GM21360 (cell line): ENCODE data around the gene ARMC2.
"Not testable (repeated sequence)": the region's sequence is repeated elsewhere in the genome, so short reads cannot be mapped to it uniquely, and the experiment has no call there.

Experiments
- ATAC-seq: cut with Tn5 transposase; IDR thresholded peaks from one replicate; pipeline ENCODE4 v1.9.1; 2021; ENCODE audit warnings: mild to moderate bottlenecking, moderate library complexity; ENCODE audit not compliant: unreplicated experiment

The ARMC2 gene

DNA sequence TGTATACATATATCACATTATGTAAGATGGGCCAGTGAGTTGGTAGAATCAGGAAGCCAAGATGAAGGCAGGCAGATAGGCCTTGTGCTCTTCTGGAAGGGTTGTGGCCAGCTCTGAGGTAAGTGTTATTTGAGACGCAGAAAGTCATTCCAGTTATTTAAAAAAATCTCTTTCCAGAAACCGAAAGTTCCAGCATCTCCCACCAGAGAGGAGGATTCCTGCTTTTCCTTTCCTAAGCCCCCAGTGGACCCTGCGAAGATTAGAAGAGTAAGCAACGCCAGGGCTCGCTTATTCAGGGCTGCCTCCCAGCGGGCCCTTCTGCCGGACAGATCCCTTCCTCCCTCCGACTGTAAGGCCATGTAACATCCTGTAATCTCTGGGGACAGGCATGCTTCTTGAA, 20.4 kb downstream of the ARMC2 start:
- ATAC-seq, result no peak

- no peak for ATAC-seq
Measured at GRCh38 chr6:108869876-108870275, 21.7 kb downstream of the ARMC2 start.

- no peak for ATAC-seq
Measured at GRCh38 chr6:108870357-108870756, 22.1 kb downstream of the ARMC2 start.

- ATAC-seq, result no peak
Measured at GRCh38 chr6:108872141-108872557, 23.9 kb downstream of the ARMC2 start.

DNA sequence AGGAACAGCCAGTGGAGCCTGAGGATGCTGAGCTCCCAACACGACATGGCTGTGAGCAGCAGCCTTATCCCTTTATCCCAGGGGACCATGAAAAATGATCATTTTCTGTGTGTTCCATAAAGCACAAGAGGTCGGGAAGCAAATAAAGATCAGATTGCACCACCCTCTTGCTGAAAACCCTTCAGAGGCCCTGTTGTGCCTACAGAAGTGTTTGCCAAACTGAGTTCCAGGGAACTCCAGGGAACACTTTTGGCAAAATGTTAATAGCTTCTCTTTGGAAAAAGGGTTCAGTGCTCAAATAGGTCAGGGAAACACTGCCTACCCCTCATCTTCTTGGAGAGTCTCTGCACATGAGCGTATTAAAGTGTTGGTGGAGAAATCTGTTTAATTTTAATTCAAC, 24.4 kb downstream of the ARMC2 start:
- ATAC-seq, result no peak

DNA sequence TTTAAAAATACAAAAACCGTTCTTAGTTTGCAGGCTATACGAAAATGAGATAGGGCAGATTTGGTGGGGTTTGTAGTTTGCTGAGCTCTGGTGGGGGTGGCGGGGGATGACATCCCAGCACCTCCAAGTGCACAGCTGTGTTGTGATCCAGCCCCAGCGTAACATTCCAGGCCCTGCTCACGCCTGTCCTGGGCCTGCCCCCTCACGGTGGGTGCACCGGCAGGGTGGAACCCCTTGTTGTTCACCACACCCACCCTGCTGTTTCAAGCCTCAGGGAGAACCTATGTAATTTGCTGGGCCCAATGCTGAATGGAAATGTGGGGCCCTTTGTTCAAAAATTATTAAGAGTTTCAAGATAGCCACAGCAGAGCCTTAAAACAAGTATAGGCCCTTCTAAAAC, 25.0 kb downstream of the ARMC2 start:
- no peak for ATAC-seq

GRCh38 chr6:108873971-108874370, 25.7 kb downstream of the ARMC2 start:
- no peak for ATAC-seq

DNA sequence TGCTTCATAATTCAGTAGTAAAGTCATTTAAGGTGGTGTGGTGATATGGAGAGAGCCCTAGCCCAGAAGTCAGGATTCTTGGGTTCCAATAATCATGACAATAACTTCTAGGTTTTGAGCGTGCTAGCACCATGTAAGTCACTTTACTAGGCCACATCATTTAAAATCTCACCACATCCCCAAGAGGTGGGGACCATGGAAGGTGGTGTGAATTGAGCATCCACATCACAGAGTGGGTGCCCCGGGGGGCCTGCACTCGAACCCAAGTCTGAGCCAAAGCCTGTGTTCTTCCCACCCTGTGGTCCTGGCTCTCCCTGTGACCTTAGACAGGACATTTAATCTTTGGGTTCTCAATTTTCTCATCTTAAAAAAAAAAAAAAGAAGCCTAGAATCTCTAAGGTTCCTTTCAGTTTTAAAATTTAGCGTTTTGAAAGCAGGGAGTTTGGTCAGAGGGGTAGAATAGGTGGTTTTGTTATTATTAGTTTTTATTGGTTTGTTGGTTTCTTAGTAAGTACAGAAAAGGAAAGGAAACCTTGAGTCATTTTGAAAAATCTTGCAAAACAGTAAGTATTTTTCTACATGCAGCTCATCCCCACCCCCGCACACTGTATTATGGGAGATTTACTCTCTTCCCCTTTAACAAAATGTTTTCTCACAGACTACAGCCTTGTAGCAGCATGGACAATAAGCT, 26.4 kb downstream of the ARMC2 start:
- peak; percentile 92 for ATAC-seq

GRCh38 chr6:108875161-108875555, 26.9 kb downstream of the ARMC2 start:
- ATAC-seq, result peak; percentile 33

DNA sequence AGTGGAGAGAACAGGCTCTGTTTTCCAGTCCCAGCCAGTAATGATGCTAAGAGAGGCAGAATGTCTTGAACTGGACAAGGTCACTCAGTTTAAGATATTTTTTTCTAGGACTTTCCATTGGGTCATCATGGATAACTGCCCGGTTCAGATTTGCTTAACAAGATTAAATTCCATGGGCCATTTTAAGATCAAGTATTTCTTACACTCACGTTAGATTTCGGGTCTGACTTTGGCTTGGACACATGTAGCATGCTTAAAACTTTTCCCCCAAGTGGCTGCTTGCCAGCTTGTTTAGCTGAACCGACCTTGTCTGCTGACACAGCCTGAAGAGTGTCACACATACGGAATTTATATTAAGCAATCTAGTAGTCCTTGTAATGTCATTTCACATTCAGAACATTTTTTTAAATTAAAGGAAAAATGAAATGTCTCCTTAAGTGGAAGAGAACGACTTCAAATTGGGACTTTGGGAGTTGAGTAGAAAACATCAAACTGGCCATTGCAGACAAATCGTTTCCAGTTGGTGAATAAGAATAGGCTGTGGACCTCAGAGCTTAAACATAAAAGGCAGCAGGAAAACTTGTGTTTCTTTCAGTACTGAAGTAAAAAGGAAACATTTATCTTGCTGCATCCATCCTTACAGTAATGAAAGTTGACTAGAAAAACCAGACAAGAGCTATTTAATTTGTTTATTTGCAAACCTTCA, 29.0 kb downstream of the ARMC2 start:
- no peak for ATAC-seq

DNA sequence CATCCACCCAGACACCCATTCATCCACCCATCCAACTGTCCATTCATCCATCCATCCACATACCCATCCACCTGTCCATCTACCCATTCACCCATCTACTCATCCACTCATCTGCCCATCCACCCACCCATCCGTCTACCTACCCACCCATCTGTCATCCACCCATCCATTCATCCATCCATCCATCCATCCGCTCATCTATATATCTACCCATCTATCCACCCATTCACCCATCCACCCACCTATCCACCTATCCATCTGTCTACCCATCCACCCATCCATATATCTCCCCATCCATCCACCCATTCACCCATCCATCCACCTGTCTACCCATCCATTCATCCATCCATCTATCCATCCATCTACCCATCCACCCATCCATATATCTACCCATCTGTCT, 30.7 kb downstream of the ARMC2 start:
- ATAC-seq, result no peak

- ATAC-seq, result peak; percentile 88
Measured at GRCh38 chr6:108883172-108883571, 35.0 kb downstream of the ARMC2 start.

DNA sequence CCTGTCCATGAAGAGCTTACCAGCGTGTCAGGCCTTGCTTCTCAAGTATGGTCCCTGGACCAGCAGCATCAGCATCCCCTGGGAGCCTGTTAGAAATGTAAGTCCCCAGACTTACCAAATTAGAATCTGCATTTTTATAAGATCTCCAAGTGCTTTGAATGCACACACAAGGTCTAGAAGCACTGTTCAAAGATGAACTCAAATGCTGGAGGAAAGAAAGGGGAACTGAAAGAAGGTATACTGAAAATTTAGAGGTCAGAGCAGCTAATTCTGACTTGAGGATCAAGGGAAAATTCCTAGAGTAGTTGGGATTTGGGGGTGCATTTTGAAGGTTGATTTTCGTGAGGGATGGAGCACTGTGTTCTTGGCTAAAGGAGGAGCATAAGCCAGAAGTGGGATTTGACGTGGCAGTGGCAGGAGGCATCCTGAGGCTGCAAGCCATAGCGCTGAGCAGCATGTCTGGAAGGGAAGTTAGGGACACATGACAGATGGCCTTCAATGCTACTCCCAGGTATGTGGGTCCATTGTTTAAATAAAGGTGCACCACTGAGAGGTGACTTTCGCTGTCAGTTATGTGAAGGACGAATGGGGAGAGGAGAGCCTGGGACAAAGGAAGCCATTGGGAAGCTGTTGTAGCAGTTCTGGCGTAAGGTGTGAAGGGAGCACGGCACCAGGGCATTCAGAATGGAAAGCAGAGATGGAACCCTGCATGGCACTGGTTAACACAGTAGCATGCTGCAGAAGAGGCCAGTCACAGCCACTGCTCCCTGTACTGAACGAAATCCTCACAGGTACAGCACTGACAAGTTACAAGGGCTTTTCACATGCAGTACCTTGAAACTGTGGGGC, 36.2 kb downstream of the ARMC2 start:
- no peak for ATAC-seq

- ATAC-seq, result no peak
Measured at GRCh38 chr6:108888052-108888451, 39.8 kb downstream of the ARMC2 start.

- ATAC-seq, result no peak
Measured at GRCh38 chr6:108888745-108889144, 40.5 kb downstream of the ARMC2 start.

GRCh38 chr6:108890898-108891297, 42.7 kb downstream of the ARMC2 start:
- ATAC-seq, result not testable (repeated sequence)

- no peak for ATAC-seq
Measured at GRCh38 chr6:108895571-108895970, 47.3 kb downstream of the ARMC2 start.

DNA sequence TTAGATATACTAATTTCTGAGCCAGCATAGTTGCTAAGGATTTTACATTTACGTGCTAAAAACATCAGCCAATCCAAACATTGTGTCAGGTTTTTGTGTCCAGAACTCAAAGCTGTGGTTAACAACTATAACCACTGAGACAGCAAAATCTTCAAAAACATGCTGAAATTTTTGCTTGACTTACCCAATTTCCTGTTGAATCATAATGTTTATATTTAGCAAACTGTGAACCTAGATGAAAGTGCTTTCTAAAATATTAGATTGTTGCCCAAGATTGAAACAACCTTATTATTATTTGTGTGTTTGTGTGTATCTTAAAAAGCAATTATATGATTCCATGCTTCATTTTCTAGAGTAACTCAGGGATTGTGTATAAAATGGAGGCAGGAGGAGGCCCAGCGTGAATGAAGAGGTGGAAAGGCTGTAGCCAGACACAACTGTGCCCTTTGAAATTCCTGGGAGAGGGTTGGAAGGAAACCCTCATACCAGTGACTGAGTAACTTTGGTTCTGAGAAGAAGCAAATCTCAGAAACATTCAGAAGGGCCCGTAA, 48.0 kb downstream of the ARMC2 start:
- ATAC-seq, result no peak

DNA sequence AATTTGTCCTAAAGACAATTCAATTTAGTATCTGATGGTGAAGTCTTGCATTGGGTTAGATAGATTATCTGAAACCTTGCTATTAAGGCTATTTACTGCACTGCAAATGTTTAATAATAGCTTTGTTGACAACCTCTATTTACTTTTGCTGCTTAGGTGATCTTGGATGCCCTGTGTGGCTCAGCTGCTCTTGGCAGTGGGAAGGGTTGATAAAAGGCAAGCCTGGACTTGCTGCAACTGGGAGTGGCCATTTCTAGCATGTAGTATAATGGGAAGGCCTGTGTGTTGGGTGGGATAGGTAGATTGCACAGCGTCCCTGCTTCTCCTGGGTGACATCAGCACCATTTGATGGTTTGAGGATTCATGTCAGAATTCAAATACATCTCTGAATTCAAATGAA, 49.1 kb downstream of the ARMC2 start:
- ATAC-seq, result no peak

DNA sequence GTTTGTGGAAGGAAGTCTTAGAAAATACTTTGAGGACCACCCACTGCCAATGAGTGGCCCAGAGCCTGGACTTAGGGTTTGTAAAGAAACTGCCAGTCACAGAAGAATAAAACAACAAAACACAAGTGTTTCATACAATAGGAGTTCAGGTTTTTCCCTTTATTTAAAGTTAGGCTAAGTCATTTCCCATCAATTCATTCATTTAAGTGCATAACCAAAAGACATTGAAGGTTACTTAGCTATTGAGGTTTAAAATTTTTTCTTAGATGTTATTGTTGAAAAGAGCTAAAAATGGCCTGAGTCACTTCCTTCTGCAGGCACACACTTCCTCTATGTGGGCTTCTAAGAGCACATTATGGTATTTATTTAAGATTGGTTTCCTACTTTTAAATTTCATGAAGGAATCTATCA, 54.2 kb downstream of the ARMC2 start:
- ATAC-seq, result no peak

- no peak for ATAC-seq
Measured at GRCh38 chr6:108903796-108904195, 55.6 kb downstream of the ARMC2 start.
